GM12864 (cell line): ENCODE measurements around the gene GON4L.
A peak's percentile ranks its signal among the peaks of the same experiment; 100 is the strongest.

Source experiments
- DNase-seq: peaks from one replicate; pipeline ENCODE4 v3.0.0-alpha.2; 2011; ENCODE audit warnings: low read depth
- H3K4me3 ChIP-seq: 2 replicates; pipeline ENCODE4 v1.5.1; 2011; ENCODE audit warnings: mild to moderate bottlenecking, low read depth, low read length, control low read depth
- CTCF ChIP-seq: IDR thresholded peaks from 2 replicates; pipeline ENCODE4 v1.5.1; 2011; ENCODE audit warnings: low read depth, mild to moderate bottlenecking, moderate library complexity, low read length, control low read depth, inconsistent platforms; ENCODE audit errors: missing control alignments

GON4L gene

GRCh38 chr1:155860970-155861510 lies 4.0 kb upstream of the GON4L start:
- no peak for DNase-seq
- peak overlapping the region; percentile 18; the same call in 1 of the 2 replicates for H3K4me3 ChIP-seq
- TF ChIP-seq CTCF: no peak

GRCh38 chr1:155859881-155860871 lies 3.2 kb upstream of the GON4L start:
- DNase-seq: no peak
- H3K4me3 ChIP-seq: peak overlapping the region; percentile 18
- TF ChIP-seq CTCF: no peak

- TF ChIP-seq CTCF: no peak
Observed at GRCh38 chr1:155859234-155859829, 2.3 kb upstream of the GON4L start, which contains the start of gene SYT11. SYT11 (plus strand) TSS chr1:155859567; CDS start chr1:155859762, 195 bp downstream.

GRCh38 chr1:155858800-155859233 lies 1.8 kb upstream of the GON4L start:
- peak overlapping the region; percentile 73 for H3K4me3 ChIP-seq
- TF ChIP-seq CTCF: no peak
- no peak for DNase-seq

More at GRCh38 chr1:155859234-155859829, 2.3 kb upstream of the GON4L start, which contains the start of gene SYT11:
- peak within 1 kb of the TSS; percentile 73 for H3K4me3 ChIP-seq
- peak; percentile 93 for DNase-seq

- no peak for DNase-seq
- peak overlapping the region; percentile 73 for H3K4me3 ChIP-seq
- no peak for TF ChIP-seq CTCF
Observed at GRCh38 chr1:155856257-155856974, 598 bp downstream of the GON4L start.

- no peak for DNase-seq
- TF ChIP-seq CTCF: no peak
- H3K4me3 ChIP-seq: no peak overlapping the region
Observed at GRCh38 chr1:155850345-155850744, 6.7 kb downstream of the GON4L start.
